Spleen (tissue), 11 donors: ENCODE measurements around the gene TESMIN. TPM values are rescaled to one million over a fixed set of nuclear protein-coding genes. Genes with fewer than 3 reads are reported as not detected.
A peak's percentile ranks its signal among the peaks of the same experiment; 100 is the strongest.

Source experiments
- DNase-seq: peaks from one replicate; pipeline ENCODE4 v3.0.0-alpha.2; 2020
- H3K27ac ChIP-seq, 8 donors: fragments of 200-600 bp; sonication (generic) in 7 of 8; 1 replicate in 4 of 8; 2 replicates in 4 of 8; pipeline versions ENCODE4 v1.5.0 to v1.8.0; 2016 to 2021; ENCODE audit warnings: inconsistent platforms in 4 of 8, mild to moderate bottlenecking in 4 of 8, moderate library complexity in 1 of 8
- H3K27me3 ChIP-seq, 7 donors: fragments of 200-600 bp; sonication (generic) in 6 of 7; replicated peaks in 1 of 7; 1 replicate in 4 of 7; 2 replicates in 3 of 7; pipeline versions ENCODE4 v1.5.0 to v1.8.0; 2016 to 2021; ENCODE audit warnings: inconsistent platforms in 3 of 7, mild to moderate bottlenecking in 1 of 7
- H3K36me3 ChIP-seq, 6 donors: fragments of 200-600 bp; sonication (generic) in 5 of 6; 1 replicate in 4 of 6; 2 replicates in 2 of 6; pipeline versions ENCODE4 v1.5.0 to v1.8.0; 2016 to 2021; ENCODE audit warnings: inconsistent platforms in 2 of 6
- H3K4me1 ChIP-seq, 6 donors: fragments of 200-600 bp; sonication (generic) in 5 of 6; 1 replicate in 3 of 6; 2 replicates in 3 of 6; pipeline versions ENCODE4 v1.5.0 to v1.8.0; 2016 to 2021; ENCODE audit warnings: inconsistent platforms in 3 of 6
- H3K4me3 ChIP-seq, 8 donors: fragments of 200-600 bp; sonication (generic) in 7 of 8; 1 replicate in 4 of 8; 2 replicates in 4 of 8; pipeline versions ENCODE4 v1.5.0 to v1.8.0; 2016 to 2021; ENCODE audit warnings: inconsistent platforms in 4 of 8, mild to moderate bottlenecking in 4 of 8, moderate library complexity in 2 of 8
- H3K9me3 ChIP-seq, 8 donors: fragments of 200-600 bp; sonication (generic) in 7 of 8; 1 replicate in 4 of 8; 2 replicates in 4 of 8; pipeline versions ENCODE4 v1.5.0 to v1.8.0; 2016 to 2021; ENCODE audit warnings: inconsistent platforms in 4 of 8
- CTCF ChIP-seq, 11 experiments: fragments of 200-600 bp in 7 of 11; fragments of 450-650 bp in 4 of 11; sonication (generic) in 4 of 11; IDR thresholded peaks in 8 of 11; conservative IDR thresholded peaks in 3 of 11; 1 replicate in 7 of 11; 2 replicates in 4 of 11; pipeline versions ENCODE4 v1.4.0 to v1.8.0; 2016 to 2021; ENCODE audit warnings: antibody characterized with exemption in 11 of 11, inconsistent platforms in 4 of 11, mild to moderate bottlenecking in 1 of 11
- POLR2A ChIP-seq, 3 donors: fragments of 450-650 bp; IDR thresholded peaks; one replicate each; pipeline ENCODE4 v1.5.1; 2017; ENCODE audit warnings: antibody characterized with exemption in 3 of 3, mild to moderate bottlenecking in 1 of 3
- POLR2AphosphoS5 ChIP-seq, 3 donors: sonication (generic); formaldehyde crosslinking; IDR thresholded peaks; one replicate each; pipeline ENCODE4 v1.5.1; 2017; ENCODE audit warnings: antibody characterized with exemption in 3 of 3
- WGBS, 5 donors: extraction: QIAGEN DNeasy Blood & Tissue Kit in 3 of 5; methylation state at CpG; one replicate each; pipeline versions ENCODE4 v1.1.5 to v1.1.7; 2013 to 2018; 5-methylcytosine and 5-hydroxymethylcytosine counted together
- intact Hi-C: fragments of 100-400 bp; cut with DNase I; formaldehyde crosslinking; loops from one replicate; pipeline ENCODE4 v1.15.0; 2023; ENCODE audit warnings: low total_unique reads
- polyA plus RNA-seq, 3 donors: library from polyadenylated mRNA; stranded (reverse); fragments of 200-250 nt; gene quantifications; one replicate each; pipeline ENCODE4 v1.2.1, GENCODE V29; 2013
- total RNA-seq, 7 donors: library from RNA; depleted of rRNA in 3 of 7; stranded (reverse); fragments of >200 nt in 3 of 7; fragmentation: NEBNext Ultra II Directional in 4 of 7; extraction: Animal tissue kit (Norgen Biotek cat#: 25700) in 4 of 7; gene quantifications; one replicate each; pipeline versions ENCODE4 v1.1.0 to v1.2.1, GENCODE V29; 2016 to 2021
- donor health status: healthy with polysubstance abuse.
- donor health status: DM: no; HTN: no; CAD: no; lungs with moderate emphysema.
- donor health status: DM: no; HTN: no; CAD: no.
- donor health status: Bipolar disorder and iron deficiency.
- donor health status: healthy.
- donor health status: DM: no; HTN: no; CAD: no.
- donor health status: DM: yes; HTN: yes; CAD: no.

The TESMIN gene
- total and polyA plus RNA-seq, 10 donors = 0.70 to 8.4 (median 4.4) TPM

- peaks cover 4 to 79% (median 33%) of the 10 kb centered on the region in 7 donors for H3K27me3 ChIP-seq
- H3K4me3 ChIP-seq = no peak overlapping the region
- H3K9me3 ChIP-seq = no peaks in the 10 kb centered on the region
- H3K36me3 ChIP-seq = no peaks in the 10 kb centered on the region
- TF ChIP-seq POLR2AphosphoS5 (IDR thresholded peaks at IDR 0.05) = no peak
- no peak for TF ChIP-seq POLR2A (IDR thresholded peaks at IDR 0.05)
- TF ChIP-seq CTCF (IDR thresholded peaks at IDR 0.05 in 8 of 11, conservative IDR thresholded peaks at IDR 0.05 in 3 of 11) = no peak
- WGBS, 5 donors = 79 to 93% (median 91%) methylated on average over 12 of the region's 12 CpGs
- intact Hi-C loops = no loop called here
- H3K27ac ChIP-seq = no peak overlapping the region
- H3K4me1 ChIP-seq = peaks cover 0 to 28% (median 11%) of the 10 kb centered on the region in 6 donors
- no peak for DNase-seq
Observed at GRCh38 chr11:68686486-68686885, 64.8 kb downstream of the TESMIN start.

- Histone ChIP-seq H3K27ac (no peak overlapping the region), H3K4me1 (peaks cover 0 to 27% (median 11%) of the 10 kb centered on the region in 6 donors), H3K27me3 (peaks cover 4 to 79% (median 33%) of the 10 kb centered on the region in 7 donors), H3K36me3 (no peaks in the 10 kb centered on the region), H3K9me3 (no peaks in the 10 kb centered on the region), H3K4me3 (no peak overlapping the region)
- intact Hi-C loops = no loop called here
- TF ChIP-seq POLR2A (IDR thresholded peaks at IDR 0.05) (no peak), POLR2AphosphoS5 (IDR thresholded peaks at IDR 0.05) (no peak), CTCF (IDR thresholded peaks at IDR 0.05 in 8 of 11, conservative IDR thresholded peaks at IDR 0.05 in 3 of 11) (no peak)
- WGBS, 5 donors = 88 to 95% (median 91%) methylated on average over 18 of the region's 18 CpGs
- no peak for DNase-seq
Observed at GRCh38 chr11:68685656-68686380, 65.5 kb downstream of the TESMIN start.

- no peaks in the 10 kb centered on the region for H3K9me3 ChIP-seq
- DNase-seq = no peak
- H3K27me3 ChIP-seq = peaks cover 4 to 72% (median 33%) of the 10 kb centered on the region in 7 donors
- H3K36me3 ChIP-seq = no peaks in the 10 kb centered on the region
- H3K27ac ChIP-seq = no peak within 1 kb of the TSS
- peak within 1 kb of the TSS in 7 of 8 donors; percentile 17 to 61 (median 27) for H3K4me3 ChIP-seq
- peaks cover 0 to 18% (median 11%) of the 10 kb centered on the region in 6 donors for H3K4me1 ChIP-seq
- intact Hi-C loops = no loop called here
- TF ChIP-seq POLR2A (IDR thresholded peaks at IDR 0.05) (no peak), CTCF (IDR thresholded peaks at IDR 0.05 in 8 of 11, conservative IDR thresholded peaks at IDR 0.05 in 3 of 11) (no peak), POLR2AphosphoS5 (IDR thresholded peaks at IDR 0.05) (no peak)
- 4 to 9% (median 5%) methylated on average over 81 to 113 of the region's 113 CpGs; no CpG with 5 or more reads in 1 of the 5 donors for WGBS, 5 donors
Observed at GRCh38 chr11:68684385-68685356, 66.6 kb downstream of the TESMIN start, which contains the start of gene GAL. Gene GAL (plus strand): TSS chr11:68684544. CDS start chr11:68684924, 380 bp downstream.
